Fibroblast of mammary gland (primary cell): Measurements from ENCODE around the gene AHCYL1.

ENCODE experiments used
- DNase-seq: peaks from one replicate; pipeline ENCODE4 v3.0.0-alpha.2; 2010; ENCODE audit warnings: low read depth
- H3K4me3 ChIP-seq: 2 replicates; pipeline ENCODE4 v1.5.1; 2011; ENCODE audit warnings: low read depth, mild to moderate bottlenecking, low read length, moderate library complexity; ENCODE audit not compliant: control insufficient read depth
- TF ChIP-seq, protein P1 (sequence below): conservative IDR thresholded peaks from 2 replicates; pipeline ENCODE4 v1.5.1; 2011; ENCODE audit warnings: low read depth, low read length, inconsistent platforms; ENCODE audit not compliant: control insufficient read depth, insufficient read depth

The AHCYL1 gene

DNA sequence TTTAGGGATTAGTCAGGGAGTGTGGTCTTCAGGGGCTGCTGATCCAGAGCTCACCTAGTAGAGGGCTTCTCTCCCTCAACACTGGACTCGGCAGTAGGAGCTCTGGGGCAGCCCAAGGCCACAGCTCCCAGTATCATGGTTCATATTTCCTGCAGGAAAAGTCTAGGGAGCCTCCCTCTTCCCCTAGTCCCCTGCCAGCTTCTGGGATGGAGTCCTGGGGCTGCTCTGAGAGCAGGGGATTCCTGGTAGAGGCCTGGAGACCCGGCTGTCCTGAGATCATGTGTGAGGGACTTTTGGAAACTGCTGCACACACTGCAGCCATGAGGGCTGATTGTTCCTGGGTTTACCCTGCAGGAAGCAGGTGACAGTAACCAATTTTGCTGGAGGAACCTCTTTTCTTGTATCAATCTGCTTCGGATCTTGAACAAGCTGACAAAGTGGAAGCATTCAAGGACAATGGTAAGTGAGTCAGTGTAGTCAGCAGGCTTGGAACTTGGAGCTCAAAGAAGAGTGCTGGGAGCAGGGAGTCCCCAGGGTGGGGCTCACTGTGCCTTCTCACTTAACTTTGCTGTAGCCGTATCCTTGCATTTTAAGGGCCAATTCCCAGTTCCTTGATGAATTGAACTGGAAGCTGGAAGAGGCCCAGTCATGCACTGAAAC, 66.2 kb downstream of the AHCYL1 start:
- TF ChIP-seq, protein P1, sequence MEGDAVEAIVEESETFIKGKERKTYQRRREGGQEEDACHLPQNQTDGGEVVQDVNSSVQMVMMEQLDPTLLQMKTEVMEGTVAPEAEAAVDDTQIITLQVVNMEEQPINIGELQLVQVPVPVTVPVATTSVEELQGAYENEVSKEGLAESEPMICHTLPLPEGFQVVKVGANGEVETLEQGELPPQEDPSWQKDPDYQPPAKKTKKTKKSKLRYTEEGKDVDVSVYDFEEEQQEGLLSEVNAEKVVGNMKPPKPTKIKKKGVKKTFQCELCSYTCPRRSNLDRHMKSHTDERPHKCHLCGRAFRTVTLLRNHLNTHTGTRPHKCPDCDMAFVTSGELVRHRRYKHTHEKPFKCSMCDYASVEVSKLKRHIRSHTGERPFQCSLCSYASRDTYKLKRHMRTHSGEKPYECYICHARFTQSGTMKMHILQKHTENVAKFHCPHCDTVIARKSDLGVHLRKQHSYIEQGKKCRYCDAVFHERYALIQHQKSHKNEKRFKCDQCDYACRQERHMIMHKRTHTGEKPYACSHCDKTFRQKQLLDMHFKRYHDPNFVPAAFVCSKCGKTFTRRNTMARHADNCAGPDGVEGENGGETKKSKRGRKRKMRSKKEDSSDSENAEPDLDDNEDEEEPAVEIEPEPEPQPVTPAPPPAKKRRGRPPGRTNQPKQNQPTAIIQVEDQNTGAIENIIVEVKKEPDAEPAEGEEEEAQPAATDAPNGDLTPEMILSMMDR = no peak
- DNase-seq = peak; percentile 29
- no peak overlapping the region for H3K4me3 ChIP-seq

GRCh38 chr1:110051262-110051648, 66.7 kb downstream of the AHCYL1 start:
- DNase-seq = no peak
- TF ChIP-seq, protein P1 = no peak
- H3K4me3 ChIP-seq = no peak overlapping the region

- H3K4me3 ChIP-seq = no peak overlapping the region
- TF ChIP-seq, protein P1 = peak; percentile 94
- DNase-seq = peak; percentile 42
Measured at GRCh38 chr1:110053552-110054428, 69.2 kb downstream of the AHCYL1 start.

- peak; percentile 37 for DNase-seq
- TF ChIP-seq, protein P1 = no peak
- H3K4me3 ChIP-seq = no peak overlapping the region
Measured at GRCh38 chr1:110055493-110056284, 71.1 kb downstream of the AHCYL1 start.

GRCh38 chr1:110056285-110056683, 71.7 kb downstream of the AHCYL1 start:
- peak; percentile 34 for DNase-seq
- TF ChIP-seq, protein P1 = no peak
- H3K4me3 ChIP-seq = no peak overlapping the region

GRCh38 chr1:110056776-110057175, 72.2 kb downstream of the AHCYL1 start:
- peak; percentile 85 for DNase-seq
- no peak overlapping the region for H3K4me3 ChIP-seq
- TF ChIP-seq, protein P1 = no peak
